ENCODE measurements around the gene DNAJB13.

The DNAJB13 gene

GRCh38 chr11:73998846-73999575 is 48.2 kb downstream of the DNAJB13 start:
- DNase-seq (ENCODE audit: low spot score) (no peak), FAIRE-seq (no peak)

- FAIRE-seq (no peak), DNase-seq (ENCODE audit: low spot score) (no peak)
These were observed 48.9 kb downstream of the DNAJB13 start for GRCh38 chr11:73999581-74000306.

- FAIRE-seq: no peak
- DNase-seq (ENCODE audit: low spot score): no peak
These were observed 49.7 kb downstream of the DNAJB13 start for GRCh38 chr11:74000307-74001133.

- DNase-seq (ENCODE audit: low spot score) (no peak), FAIRE-seq (no peak)
These were observed 51.0 kb downstream of the DNAJB13 start for GRCh38 chr11:74001822-74002286.

- no peak for FAIRE-seq
- DNase-seq (ENCODE audit: low spot score): no peak
These were observed 52.0 kb downstream of the DNAJB13 start for GRCh38 chr11:74002832-74003231.

- no peak for DNase-seq (ENCODE audit: low spot score)
- no peak for FAIRE-seq
These were observed 53.3 kb downstream of the DNAJB13 start for GRCh38 chr11:74004046-74004695.

GRCh38 chr11:74004759-74005615 is 54.2 kb downstream of the DNAJB13 start:
- FAIRE-seq (no peak), DNase-seq (ENCODE audit: low spot score) (no peak)

GRCh38 chr11:74005721-74006517 is 55.1 kb downstream of the DNAJB13 start:
- FAIRE-seq (no peak), DNase-seq (ENCODE audit: low spot score) (no peak)

GRCh38 chr11:74006743-74007304 is 56.0 kb downstream of the DNAJB13 start:
- no peak for DNase-seq (ENCODE audit: low spot score)
- FAIRE-seq: no peak

- DNase-seq (ENCODE audit: low spot score) (no peak), FAIRE-seq (no peak)
These were observed 57.0 kb downstream of the DNAJB13 start for GRCh38 chr11:74007691-74008372.

GRCh38 chr11:74008373-74009229 is 57.8 kb downstream of the DNAJB13 start, which contains the start of gene UCP3:
Gene UCP3 (minus strand): TSS chr11:74009085. CDS start chr11:74007042, 2,043 bp downstream.
- no peak for DNase-seq (ENCODE audit: low spot score)
- FAIRE-seq: no peak

GRCh38 chr11:74009230-74009547 is 58.4 kb downstream of the DNAJB13 start:
- no peak for FAIRE-seq
- no peak for DNase-seq (ENCODE audit: low spot score)

- DNase-seq (ENCODE audit: low spot score) (no peak), FAIRE-seq (no peak)
These were observed 59.0 kb downstream of the DNAJB13 start for GRCh38 chr11:74009675-74010305.

- FAIRE-seq (no peak), DNase-seq (ENCODE audit: low spot score) (no peak)
These were observed 59.8 kb downstream of the DNAJB13 start for GRCh38 chr11:74010306-74011300.

GRCh38 chr11:74011360-74012073 is 60.7 kb downstream of the DNAJB13 start:
- DNase-seq (ENCODE audit: low spot score) (no peak), FAIRE-seq (no peak)

All from urothelium cell line (cell line).